Stimulated activated CD8-positive, alpha-beta memory T cell treated with anti-CD3 and anti-CD28 coated beads, Interleukin-12 subunit alpha, Interleukin-12 subunit beta, amount 100 ng/mL, for 24 hours (primary cell): ENCODE measurements around the gene TMEM179.
"Not testable (repeated sequence)": the region's sequence is repeated elsewhere in the genome, so short reads cannot be mapped to it uniquely, and the experiment has no call there.

Experiments
- DNase-seq: peaks from one replicate; pipeline ENCODE4 v3.0.0-alpha.2; 2020; ENCODE audit errors: extremely low read depth

The TMEM179 gene

DNA sequence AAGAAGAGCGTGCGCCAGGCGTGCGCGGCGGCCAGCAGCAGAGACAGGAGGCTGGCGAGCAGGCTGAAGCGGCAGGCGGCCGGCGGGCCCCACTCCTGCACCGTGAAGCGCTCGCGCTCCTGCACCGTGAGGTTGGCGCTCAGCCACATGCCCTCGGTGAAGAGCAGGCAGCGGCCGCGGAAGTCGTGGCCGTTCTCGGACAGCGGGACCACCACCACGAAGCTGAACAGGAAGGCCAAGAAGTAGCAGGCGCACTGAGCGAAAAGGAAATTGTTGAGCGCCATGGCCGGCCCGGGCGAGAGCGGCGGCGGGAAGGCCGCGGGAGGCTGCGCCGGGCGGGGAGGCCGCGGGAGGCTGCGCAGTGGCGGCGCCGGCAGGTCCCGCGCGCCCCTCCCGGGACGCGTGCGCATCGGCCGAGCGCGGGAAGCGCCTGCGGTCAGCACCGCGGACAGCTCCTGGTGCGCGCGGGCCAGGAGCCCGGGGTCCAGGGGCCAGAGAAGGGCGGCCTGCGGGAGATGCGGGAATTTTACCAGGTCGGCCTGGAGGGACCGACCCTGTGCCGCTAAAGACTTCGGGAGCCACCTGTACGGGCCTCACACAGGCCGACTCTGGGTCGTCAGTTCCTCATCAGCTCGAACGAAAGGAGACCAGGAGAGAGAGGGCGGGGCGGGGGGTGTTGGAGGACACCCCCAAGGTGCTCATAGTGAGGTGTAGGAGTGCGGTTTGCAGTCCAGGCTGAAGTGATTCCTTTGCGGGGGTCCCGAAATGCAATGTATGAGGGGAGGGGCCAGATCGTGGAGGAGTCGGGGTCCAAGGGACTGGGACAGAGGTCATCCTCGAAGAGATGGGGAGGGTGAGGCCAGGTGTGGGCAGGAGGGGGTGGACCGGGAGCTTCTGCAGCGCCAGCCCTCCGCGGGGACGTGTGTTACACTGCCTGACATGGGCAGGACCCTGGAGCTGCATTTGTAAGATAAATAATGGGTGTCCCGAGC lies at the start of gene TMEM179:
TSS of gene TMEM179 (minus strand) at position 315 of the 992 bp plus-strand sequence. CDS start at position 284, 31 bp downstream.
- DNase-seq: no peak

DNA sequence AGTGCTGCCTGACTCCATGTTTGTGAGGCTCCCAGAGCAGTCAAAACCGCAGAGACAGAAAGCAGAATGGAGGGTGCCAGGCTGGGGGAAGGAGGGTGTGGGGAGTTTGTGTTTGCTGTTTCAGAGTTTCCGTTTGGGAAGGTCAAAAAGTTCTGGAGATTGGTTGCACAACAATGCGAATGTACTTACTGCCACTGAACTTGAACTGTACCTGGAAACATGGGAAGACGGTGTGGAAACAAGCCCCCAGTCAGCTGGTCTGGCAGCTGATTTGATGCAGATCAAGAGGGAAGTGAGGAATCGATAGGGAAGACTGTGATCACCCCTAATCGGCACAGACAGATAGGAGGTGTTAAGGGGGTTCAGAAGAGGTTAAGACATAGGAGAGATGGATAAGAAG lies 49.5 kb upstream of the TMEM179 start:
- no peak for DNase-seq

DNA sequence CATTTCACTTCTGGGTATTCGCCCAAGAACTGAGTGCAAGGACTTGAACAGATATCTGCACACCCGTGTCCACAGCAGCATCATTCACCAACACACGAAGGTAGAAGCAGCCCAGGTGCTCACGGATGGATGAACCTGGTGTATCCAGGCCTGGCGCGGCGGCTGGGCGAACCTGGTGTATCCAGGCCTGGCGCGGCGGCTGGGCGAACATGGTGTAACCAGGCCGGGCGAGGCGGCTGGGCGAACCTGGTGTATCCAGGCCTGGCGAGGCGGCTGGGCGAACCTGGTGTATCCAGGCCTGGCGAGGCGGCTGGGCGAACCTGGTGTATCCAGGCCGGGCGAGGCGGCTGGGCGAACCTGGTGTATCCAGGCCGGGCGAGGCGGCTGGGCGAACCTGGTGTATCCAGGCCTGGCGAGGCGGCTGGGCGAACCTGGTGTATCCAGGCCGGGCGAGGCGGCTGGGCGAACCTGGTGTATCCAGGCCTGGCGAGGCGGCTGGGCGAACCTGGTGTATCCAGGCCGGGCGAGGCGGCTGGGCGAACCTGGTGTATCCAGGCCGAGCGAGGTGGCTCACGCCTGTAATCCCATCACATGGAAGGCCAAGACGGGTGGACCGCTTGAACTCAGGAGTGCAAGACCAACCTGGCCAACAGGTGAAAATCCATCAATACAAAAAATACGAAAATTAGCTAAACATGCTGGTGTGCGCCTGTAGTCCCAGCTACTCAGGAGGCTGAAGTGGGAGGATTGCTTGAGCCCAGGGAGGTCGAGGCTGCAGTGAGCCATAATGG lies 48.8 kb upstream of the TMEM179 start:
- not testable (repeated sequence) for DNase-seq

DNA sequence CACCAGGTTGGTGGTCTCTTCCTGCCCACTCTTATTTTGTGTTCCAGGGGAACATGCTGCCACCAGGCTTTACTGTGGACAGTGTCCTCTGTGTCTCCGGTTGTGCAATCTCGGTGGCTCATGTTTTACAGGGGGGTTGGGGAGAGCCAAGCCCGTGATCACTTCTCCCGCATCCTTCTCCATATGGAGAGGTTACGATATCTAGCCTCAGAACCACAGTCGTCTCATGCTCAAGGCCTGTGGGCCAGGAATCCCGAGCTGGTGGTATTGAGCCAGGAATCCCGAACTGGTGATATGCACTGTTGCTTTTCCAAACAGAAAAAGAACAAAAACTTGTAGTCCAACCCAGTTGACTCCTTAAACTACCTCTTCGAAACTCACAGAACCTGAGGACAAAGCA lies 47.8 kb upstream of the TMEM179 start:
- DNase-seq: no peak

- no peak for DNase-seq
These were observed 47.3 kb upstream of the TMEM179 start for GRCh38 chr14:104651876-104652260.

DNA sequence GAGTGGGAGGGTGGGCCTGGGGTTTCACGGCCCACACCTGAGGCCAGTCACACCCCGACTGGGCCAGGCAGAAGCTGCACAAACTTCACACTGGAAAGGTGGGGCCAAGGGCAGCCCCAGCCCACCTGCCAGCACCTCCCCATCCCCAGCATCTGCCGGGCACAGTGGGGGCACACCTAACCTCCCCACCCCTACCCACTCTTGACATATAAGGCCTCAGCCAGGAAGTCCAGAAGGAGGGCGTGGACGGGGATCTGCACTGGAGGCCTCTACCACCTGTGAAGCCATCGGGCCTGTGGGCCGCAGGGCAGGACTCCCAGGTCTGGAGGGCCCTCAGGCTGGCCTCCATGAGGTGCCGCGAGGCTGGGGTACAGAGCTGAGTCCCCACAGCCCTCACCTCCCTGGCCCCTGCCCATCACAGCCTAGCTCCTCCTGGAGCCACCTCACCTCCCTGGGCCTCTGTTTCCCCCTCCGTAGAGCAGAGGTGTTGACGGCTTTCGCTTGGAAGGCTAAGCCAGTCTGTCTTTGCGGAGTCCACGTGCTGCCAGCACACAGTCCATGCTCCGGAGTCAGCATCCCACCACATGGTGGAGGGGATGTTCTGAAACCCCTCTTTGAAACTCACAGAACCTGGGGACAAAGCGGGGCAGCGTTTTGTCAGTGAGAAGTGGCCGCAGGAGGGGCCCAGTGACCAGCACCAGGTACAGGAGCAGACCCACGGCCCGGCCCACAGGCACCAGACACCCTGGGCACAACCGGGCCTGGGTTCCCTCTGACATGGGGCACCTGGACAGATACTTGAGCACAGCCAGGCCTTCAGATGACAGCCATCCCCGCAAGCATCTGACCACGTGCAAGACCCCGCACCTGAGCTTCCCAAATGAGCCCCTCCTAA lies 46.7 kb upstream of the TMEM179 start:
- DNase-seq: no peak

GRCh38 chr14:104650057-104650980 lies 45.7 kb upstream of the TMEM179 start:
- DNase-seq: peak; percentile 11

DNA sequence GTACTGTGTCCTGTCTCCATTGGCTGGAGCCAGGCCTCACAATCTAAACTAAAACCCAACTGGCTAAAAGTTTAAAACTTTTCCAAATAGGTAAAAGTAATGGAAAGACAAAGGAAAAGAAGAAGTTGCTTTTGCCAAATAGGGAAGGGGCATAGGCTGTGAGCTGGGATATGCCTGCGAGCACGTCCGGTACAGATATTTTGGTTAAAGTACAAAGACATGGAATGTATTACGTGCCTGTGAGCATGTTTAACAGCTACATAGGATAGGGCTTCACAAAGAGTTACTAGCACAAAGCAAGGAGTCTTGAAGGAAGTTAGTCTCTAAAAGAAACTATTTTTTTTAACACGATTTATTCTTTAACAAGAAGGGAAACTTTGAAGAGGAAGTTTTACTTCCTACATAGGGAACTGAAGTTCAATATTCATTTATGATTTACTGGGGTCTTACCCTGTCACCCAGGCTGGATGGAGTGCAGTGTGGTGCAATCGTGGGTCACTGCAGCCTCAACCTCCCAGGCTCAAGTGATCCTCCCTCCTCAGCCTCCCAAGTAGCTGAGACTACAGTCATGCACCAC lies 43.0 kb upstream of the TMEM179 start:
- no peak for DNase-seq

GRCh38 chr14:104644656-104645378 lies 40.2 kb upstream of the TMEM179 start:
- DNase-seq: no peak

DNA sequence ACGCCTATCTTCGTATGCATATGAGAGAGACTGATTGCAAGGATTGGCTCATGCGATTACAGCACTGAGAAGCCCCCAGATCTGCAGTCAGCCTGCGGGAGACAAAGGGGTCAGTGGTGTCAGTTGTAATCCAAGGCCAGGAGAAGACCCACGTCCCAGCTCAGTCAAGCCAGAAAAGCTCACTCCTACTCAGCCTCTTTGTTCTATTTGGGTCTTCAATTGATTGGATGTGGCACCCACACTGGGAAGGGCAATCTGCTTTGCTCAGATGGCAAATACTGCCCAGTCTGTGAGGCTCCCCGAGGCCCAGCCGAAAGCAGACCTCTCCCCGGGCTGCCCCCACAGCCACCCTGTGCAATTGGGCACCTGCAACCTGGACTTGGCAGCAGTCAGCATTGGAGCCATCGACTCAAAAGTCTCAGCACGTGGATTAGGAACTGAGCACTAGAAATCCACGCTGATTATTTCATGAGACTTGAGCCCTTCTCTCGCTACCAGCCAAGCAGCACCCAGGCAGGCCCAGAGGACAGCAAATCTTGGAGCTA lies 39.6 kb upstream of the TMEM179 start:
- DNase-seq: no peak

- no peak for DNase-seq
These were observed 38.7 kb upstream of the TMEM179 start for GRCh38 chr14:104643306-104643705.

- DNase-seq: no peak
These were observed 37.9 kb upstream of the TMEM179 start for GRCh38 chr14:104642540-104642868.

GRCh38 chr14:104641753-104642539 lies 37.4 kb upstream of the TMEM179 start:
- no peak for DNase-seq

GRCh38 chr14:104640681-104641080 lies 36.1 kb upstream of the TMEM179 start:
- no peak for DNase-seq

GRCh38 chr14:104639885-104640548 lies 35.4 kb upstream of the TMEM179 start:
- no peak for DNase-seq

- no peak for DNase-seq
These were observed 34.9 kb upstream of the TMEM179 start for GRCh38 chr14:104639471-104639870.

DNA sequence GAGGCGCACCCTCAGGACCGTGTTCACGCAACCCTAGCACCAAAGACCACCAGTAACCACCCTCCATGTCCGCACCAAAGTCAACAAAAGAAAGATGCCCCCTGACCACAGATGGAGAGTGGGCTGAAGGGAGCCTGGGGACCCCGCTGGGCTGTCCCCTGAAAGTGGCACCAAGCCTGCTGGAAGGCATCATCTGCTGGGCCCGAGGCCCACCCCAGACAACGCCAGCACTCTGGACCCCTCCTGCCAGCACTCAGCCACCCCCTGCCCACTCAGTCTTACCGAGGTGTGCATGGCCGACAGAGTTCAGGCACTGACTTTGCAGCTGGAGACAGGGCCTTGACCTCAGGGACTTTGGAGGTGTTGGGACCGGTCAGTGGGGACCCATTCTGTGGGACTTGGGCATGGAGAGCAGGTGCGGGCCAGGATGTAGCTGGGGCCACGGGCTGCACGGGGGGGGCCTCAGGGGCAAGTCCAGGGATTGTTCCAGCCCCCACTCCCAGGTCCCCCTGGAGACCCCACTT lies 34.4 kb upstream of the TMEM179 start:
- no peak for DNase-seq

GRCh38 chr14:104638190-104638589 lies 33.6 kb upstream of the TMEM179 start:
- DNase-seq: no peak
